Nephron (organoid): ENCODE results near the gene DAND5.
"Not testable (repeated sequence)": the region's sequence is repeated elsewhere in the genome, so short reads cannot be mapped to it uniquely, and the experiment has no call there.

Experiments
- H3K27ac Mint-ChIP-seq, 3 experiments: 2 replicates each; pipeline ENCODE4 v1.8.0; 2020; ENCODE audit warnings: mixed read lengths in 3 of 3, mild to moderate bottlenecking in 2 of 3, moderate library complexity in 1 of 3
- H3K27me3 Mint-ChIP-seq: 2 replicates; pipeline ENCODE4 v1.8.0; 2021; ENCODE audit warnings: low read depth, mild to moderate bottlenecking, moderate library complexity, mixed read lengths
- H3K36me3 Mint-ChIP-seq: 2 replicates; pipeline ENCODE4 v1.8.0; 2020; ENCODE audit warnings: low read depth, mixed read lengths
- H3K4me1 Mint-ChIP-seq: 2 replicates; pipeline ENCODE4 v1.8.0; 2020; ENCODE audit warnings: mixed read lengths
- H3K4me3 Mint-ChIP-seq, 3 experiments: 2 replicates each; pipeline ENCODE4 v1.8.0; 2020; ENCODE audit warnings: mild to moderate bottlenecking in 3 of 3, mixed read lengths in 3 of 3, moderate library complexity in 2 of 3
- H3K9me3 Mint-ChIP-seq: 2 replicates; pipeline ENCODE4 v1.8.0; 2020; ENCODE audit warnings: mixed read lengths
- TF ChIP-seq, protein P1 (sequence below), 3 experiments: fragments of 200-600 bp; sonication (generic); IDR thresholded peaks; one replicate each; pipeline ENCODE4 v1.5.0; 2021; ENCODE audit warnings: antibody characterized with exemption in 3 of 3; ENCODE audit not compliant: unreplicated experiment in 3 of 3

The DAND5 gene

DNA sequence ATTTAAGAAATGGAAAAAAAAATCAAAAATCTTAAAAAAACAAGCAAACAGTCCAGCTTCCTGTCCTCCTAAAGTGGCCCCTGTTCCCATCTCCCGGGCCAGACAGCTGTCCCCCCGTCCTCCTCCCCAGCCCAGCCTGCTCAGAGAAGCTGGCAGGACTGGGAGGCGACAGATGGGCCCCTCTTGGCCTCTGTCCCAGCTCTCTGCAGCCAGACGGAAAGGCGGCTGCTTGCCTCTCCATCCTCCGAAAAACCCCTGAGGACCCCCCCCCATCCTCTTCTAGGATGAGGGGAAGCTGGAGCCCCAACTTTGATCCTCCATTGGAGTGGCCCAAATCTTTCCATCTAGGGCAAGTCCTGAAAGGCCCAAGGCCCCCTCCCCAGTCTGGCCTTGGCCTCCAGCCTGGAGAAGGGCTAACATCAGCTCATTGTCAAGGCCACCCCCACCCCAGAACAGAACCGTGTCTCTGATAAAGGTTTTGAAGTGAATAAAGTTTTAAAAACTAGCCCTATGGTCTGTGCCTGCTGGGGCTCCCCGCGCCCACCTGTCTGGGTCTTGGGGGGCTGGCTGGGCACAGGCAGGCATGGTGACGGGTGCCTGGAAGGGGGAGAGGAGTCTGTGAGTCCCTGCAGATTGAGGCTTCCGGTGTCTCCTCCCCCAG, 16.1 kb upstream of the DAND5 start:
- peak overlapping the region; percentile 31 to 64 (median 52) for H3K4me3 Mint-ChIP-seq
- H3K27ac Mint-ChIP-seq = peak overlapping the region; percentile 81 to 91 (median 84)
- TF ChIP-seq, protein P1, sequence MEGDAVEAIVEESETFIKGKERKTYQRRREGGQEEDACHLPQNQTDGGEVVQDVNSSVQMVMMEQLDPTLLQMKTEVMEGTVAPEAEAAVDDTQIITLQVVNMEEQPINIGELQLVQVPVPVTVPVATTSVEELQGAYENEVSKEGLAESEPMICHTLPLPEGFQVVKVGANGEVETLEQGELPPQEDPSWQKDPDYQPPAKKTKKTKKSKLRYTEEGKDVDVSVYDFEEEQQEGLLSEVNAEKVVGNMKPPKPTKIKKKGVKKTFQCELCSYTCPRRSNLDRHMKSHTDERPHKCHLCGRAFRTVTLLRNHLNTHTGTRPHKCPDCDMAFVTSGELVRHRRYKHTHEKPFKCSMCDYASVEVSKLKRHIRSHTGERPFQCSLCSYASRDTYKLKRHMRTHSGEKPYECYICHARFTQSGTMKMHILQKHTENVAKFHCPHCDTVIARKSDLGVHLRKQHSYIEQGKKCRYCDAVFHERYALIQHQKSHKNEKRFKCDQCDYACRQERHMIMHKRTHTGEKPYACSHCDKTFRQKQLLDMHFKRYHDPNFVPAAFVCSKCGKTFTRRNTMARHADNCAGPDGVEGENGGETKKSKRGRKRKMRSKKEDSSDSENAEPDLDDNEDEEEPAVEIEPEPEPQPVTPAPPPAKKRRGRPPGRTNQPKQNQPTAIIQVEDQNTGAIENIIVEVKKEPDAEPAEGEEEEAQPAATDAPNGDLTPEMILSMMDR (IDR thresholded peaks at IDR 0.05; ENCODE audit: unreplicated experiment in 3 of 3) = no peak
- peaks cover 52% of the 10 kb centered on the region for H3K36me3 Mint-ChIP-seq
- peaks cover 40% of the 10 kb centered on the region for H3K4me1 Mint-ChIP-seq
- H3K9me3 Mint-ChIP-seq = no peaks in the 10 kb centered on the region
- H3K27me3 Mint-ChIP-seq = no peaks in the 10 kb centered on the region

DNA sequence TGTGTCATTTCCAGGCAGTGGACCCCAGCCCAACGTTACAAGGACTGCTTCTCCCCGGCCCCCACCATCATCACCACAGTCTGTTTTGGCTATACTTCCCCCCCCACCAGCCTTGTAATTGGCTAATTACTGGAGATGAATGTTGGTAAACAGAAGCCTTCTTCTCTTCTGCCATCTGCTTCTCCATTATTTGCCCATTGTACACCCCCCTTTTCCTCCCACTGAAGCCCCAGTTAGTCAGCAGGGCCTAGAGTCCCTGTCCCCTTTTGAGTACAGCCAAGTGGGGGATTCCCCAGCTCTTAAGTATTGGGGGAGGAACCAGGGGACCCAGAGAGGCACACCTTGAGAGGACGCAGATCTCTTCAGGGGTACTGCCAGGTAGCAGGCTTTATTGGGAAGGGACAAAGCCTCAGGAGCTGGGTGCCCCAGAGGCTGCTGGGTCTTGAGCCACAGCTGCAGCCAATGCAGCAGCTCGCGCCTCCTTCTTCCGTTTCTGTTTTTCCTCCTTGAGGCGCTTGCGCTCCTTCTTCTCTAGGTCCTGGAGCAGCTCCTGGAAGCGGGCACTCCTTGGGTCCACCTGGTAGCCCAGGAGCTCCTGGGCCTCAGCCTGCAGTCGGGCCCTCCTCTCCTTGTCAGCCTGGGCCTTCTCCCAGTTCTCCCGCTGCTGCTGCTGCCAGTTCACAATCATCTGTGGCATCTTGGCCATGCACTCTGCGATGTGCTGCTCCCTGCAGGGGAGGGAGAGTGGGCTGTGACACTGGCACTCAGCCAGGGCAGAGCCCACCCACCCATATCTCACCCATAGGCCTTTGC, 15.4 kb upstream of the DAND5 start:
- Mint-ChIP-seq H3K4me3 (peak overlapping the region; percentile 28 to 91 (median 88)), H3K36me3 (peaks cover 48% of the 10 kb centered on the region), H3K27ac (peak overlapping the region; percentile 83 to 91 (median 84)), H3K4me1 (peaks cover 40% of the 10 kb centered on the region), H3K27me3 (no peaks in the 10 kb centered on the region), H3K9me3 (no peaks in the 10 kb centered on the region)
- TF ChIP-seq, protein P1 (IDR thresholded peaks at IDR 0.05; ENCODE audit: unreplicated experiment in 3 of 3) = no peak

DNA sequence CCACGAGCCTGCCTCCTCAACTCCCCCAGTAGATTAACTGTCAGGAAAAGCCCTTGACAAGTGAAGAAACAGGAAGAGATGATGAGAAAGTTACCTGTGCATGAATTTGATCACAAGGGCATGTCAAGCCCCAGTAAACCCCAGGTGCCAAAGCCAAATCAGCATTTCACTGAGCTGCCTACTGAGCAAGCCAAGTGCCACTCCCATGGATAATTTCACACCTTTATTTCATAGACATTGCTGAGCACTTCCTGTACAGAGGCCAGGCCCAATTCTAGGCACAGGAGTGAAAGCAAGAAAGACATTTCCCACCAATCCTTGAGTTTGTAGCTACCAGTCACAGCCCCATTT, 14.8 kb upstream of the DAND5 start:
- no peaks in the 10 kb centered on the region for H3K27me3 Mint-ChIP-seq
- H3K4me3 Mint-ChIP-seq = peak overlapping the region; percentile 28 to 91 (median 88)
- peaks cover 40% of the 10 kb centered on the region for H3K4me1 Mint-ChIP-seq
- H3K36me3 Mint-ChIP-seq = peaks cover 45% of the 10 kb centered on the region
- TF ChIP-seq, protein P1 (IDR thresholded peaks at IDR 0.05; ENCODE audit: unreplicated experiment in 3 of 3) = no peak
- peak overlapping the region; percentile 57 to 91 (median 83) for H3K27ac Mint-ChIP-seq
- H3K9me3 Mint-ChIP-seq = no peaks in the 10 kb centered on the region

DNA sequence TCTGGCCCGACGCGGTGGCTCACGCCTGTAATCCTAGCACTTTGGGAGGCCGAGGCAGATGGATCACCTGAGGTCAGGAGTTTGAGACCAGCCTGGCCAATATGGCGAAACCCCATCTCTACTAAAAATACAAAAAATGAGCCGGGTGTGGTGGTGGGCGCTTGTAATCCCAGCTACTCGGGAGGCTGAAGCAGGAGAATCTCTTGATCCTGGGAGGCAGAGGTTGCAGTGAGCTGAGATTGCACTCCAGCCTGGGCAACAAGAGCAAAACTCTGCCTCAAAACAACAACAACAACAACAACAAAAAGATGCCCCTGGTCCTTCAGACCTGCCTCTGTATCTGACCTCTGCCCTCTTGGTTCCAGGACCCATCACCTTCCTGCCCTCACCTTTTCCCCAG, 13.8 kb upstream of the DAND5 start:
- H3K9me3 Mint-ChIP-seq, H3K27me3 Mint-ChIP-seq: not testable (repeated sequence)
- Mint-ChIP-seq H3K4me1 (peaks cover 40% of the 10 kb centered on the region), H3K36me3 (peaks cover 36% of the 10 kb centered on the region), H3K4me3 (peak overlapping the region; percentile 84 to 91 (median 88)), H3K27ac (peak overlapping the region; percentile 88 to 91 (median 89))

DNA sequence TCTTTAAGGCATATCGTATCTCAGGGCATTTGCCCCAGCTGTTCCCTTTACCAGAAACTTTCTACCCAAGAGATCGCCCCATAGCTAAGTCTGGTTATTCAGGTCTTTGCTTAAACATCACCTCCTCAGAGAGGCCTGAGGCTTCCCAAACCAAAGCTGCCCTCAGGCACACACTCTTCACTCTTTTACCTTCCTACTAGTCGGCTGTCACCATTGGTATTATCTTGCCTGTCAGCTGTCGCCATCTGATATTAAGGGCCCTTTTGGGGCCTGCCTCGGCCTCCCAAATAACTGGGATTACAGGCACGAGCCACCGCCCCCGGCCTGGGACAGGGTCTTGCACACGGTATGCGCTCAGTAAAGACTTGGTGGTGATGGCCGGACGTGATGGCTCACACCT, 13.4 kb upstream of the DAND5 start:
- no peaks in the 10 kb centered on the region for H3K9me3 Mint-ChIP-seq
- TF ChIP-seq, protein P1 (IDR thresholded peaks at IDR 0.05; ENCODE audit: unreplicated experiment in 3 of 3) = no peak
- H3K27me3 Mint-ChIP-seq = peaks cover 4% of the 10 kb centered on the region
- H3K4me1 Mint-ChIP-seq = peaks cover 40% of the 10 kb centered on the region
- H3K27ac Mint-ChIP-seq = peak overlapping the region; percentile 88 to 91 (median 89)
- peak overlapping the region; percentile 84 to 91 (median 88) for H3K4me3 Mint-ChIP-seq
- peaks cover 31% of the 10 kb centered on the region for H3K36me3 Mint-ChIP-seq

DNA sequence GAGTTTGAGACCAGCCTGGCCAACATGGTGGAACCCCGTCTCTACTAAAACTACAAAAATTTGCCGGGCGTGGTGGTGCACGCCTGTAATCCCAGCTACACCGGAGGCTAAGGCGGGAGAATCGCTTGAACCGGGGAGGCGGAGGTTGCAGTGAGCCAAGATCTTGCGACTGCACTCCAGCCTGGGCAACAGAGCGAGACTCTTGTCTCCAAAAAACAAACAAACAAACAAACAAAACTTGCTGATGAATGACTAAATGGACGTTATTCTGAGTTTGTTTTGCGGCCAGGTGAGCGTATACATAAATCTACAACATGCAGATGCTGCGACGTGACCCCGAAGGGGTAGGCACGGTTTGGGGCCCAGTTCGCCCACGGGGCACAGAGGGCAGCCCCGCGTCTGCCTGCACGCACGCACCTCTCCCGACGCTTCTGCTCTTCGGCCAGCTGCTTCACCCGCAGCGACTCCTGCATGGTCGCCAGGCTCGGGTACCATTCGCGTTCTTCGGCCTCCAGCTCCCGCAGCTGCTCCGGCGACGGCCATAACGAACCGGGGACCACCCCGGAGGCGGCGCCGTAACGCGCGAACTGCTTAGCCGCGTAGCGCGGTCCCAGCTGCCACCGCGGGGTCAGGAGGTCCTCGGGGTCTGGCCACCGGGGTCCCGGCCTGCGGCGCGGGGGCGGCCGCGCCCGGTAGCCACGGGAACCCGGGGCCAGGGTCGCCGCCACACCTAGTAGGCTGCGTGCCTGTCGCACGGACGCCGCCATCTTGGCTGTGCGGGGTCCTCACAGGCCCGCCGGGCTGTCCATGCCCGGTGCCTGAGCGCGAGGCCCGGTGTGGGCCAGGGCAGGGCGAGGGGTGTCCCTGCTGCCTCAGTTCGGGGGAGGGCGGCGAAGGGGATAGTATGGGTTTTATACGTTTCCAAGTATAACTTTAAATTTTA, 12.7 kb upstream of the DAND5 start, which contains the start of gene GADD45GIP1:
TSS of gene GADD45GIP1 (minus strand) at position 778 of the 943 bp plus-strand sequence. CDS start at position 767, 11 bp downstream.
- peak within 1 kb of the TSS; percentile 86 to 91 (median 88) for H3K4me3 Mint-ChIP-seq
- H3K36me3 Mint-ChIP-seq = peaks cover 24% of the 10 kb centered on the region
- no peaks in the 10 kb centered on the region for H3K9me3 Mint-ChIP-seq
- TF ChIP-seq, protein P1 (IDR thresholded peaks at IDR 0.05; ENCODE audit: unreplicated experiment in 3 of 3) = no peak
- H3K27ac Mint-ChIP-seq = peak within 1 kb of the TSS; percentile 88 to 91 (median 89)
- peaks cover 4% of the 10 kb centered on the region for H3K27me3 Mint-ChIP-seq
- H3K4me1 Mint-ChIP-seq = peaks cover 40% of the 10 kb centered on the region

DNA sequence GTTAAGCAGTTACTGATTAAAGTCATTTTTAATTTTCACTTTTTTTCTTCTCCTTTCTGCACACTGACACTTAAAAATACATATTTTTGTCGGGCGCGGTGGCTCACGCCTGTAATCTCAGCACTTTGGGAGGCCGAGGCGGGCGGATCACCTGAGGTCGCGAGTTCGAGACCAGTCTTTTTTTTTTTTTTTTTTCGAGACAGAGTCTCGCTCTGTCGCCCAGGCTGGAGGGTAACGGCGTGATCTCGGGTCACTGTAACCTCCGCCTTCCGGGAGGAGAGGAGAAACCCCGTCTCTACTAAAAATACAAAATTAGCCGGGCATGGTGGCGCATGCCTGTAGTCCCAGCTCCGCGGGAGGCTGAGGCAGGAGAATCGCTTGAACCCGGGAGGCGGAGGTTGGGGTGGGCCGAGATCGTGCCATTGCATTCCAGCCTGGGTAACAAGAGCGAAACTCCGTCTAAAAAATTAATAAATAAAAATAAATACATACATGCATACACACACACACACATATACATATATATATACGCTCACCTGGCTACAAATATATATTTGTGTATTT, 11.9 kb upstream of the DAND5 start:
- Mint-ChIP-seq H3K4me3 (peak overlapping the region; percentile 86 to 89 (median 88)), H3K27ac (peak overlapping the region; percentile 59 to 89 (median 81)), H3K36me3 (peaks cover 19% of the 10 kb centered on the region), H3K4me1 (peaks cover 38% of the 10 kb centered on the region)
- not testable (repeated sequence) for H3K9me3 Mint-ChIP-seq, H3K27me3 Mint-ChIP-seq
